IPS DF 6.9 (cell line): ENCODE measurements around the gene MRPS18B.
"Not testable (repeated sequence)": the region's sequence is repeated elsewhere in the genome, so short reads cannot be mapped to it uniquely, and the experiment has no call there.

ENCODE experiments used
- DNase-seq: peaks from one replicate; pipeline ENCODE4 v3.0.0-alpha.2; 2013; ENCODE audit warnings: low read depth, low spot score
- H3K27ac ChIP-seq: one replicate; pipeline ENCODE4 v1.5.1; 2013; ENCODE audit warnings: low read length, control low read depth
- H3K27me3 ChIP-seq: 2 replicates; pipeline ENCODE4 v1.6.1; 2013; ENCODE audit warnings: mild to moderate bottlenecking, low read length; ENCODE audit not compliant: control insufficient read depth, insufficient read depth
- H3K36me3 ChIP-seq: 2 replicates; pipeline ENCODE4 v1.6.1; 2013; ENCODE audit warnings: low read length; ENCODE audit not compliant: control insufficient read depth, insufficient read depth
- H3K4me1 ChIP-seq: 2 replicates; pipeline ENCODE4 v1.6.1; 2013; ENCODE audit warnings: low read length; ENCODE audit not compliant: control insufficient read depth, insufficient read depth
- H3K4me3 ChIP-seq: 2 replicates; pipeline ENCODE4 v1.5.1; 2013; ENCODE audit warnings: mild to moderate bottlenecking, low read length
- H3K9me3 ChIP-seq: 2 replicates; pipeline ENCODE4 v1.6.1; 2013; ENCODE audit warnings: low read length, inconsistent platforms; ENCODE audit not compliant: control insufficient read depth, insufficient read depth
- WGBS: extraction: QIAGEN DNeasy Blood & Tissue Kit; methylation state at CpG from one replicate; pipeline ENCODE4 v1.1.7; 2013; ENCODE audit warnings: mixed read lengths, missing lambda C conversion rate; ENCODE audit not compliant: insufficient read length, insufficient coverage; 5-methylcytosine and 5-hydroxymethylcytosine counted together

The MRPS18B gene

GRCh38 chr6:30589754-30590358 lies 27.8 kb upstream of the MRPS18B start:
- Histone ChIP-seq H3K9me3 (no peaks in the 10 kb centered on the region), H3K4me3 (no peak overlapping the region), H3K27ac (no peak overlapping the region), H3K36me3 (peaks cover 40% of the 10 kb centered on the region), H3K27me3 (no peaks in the 10 kb centered on the region), H3K4me1 (no peaks in the 10 kb centered on the region)
- WGBS = no CpG with 5 or more reads among the region's 15 CpGs
- DNase-seq = no peak

DNA sequence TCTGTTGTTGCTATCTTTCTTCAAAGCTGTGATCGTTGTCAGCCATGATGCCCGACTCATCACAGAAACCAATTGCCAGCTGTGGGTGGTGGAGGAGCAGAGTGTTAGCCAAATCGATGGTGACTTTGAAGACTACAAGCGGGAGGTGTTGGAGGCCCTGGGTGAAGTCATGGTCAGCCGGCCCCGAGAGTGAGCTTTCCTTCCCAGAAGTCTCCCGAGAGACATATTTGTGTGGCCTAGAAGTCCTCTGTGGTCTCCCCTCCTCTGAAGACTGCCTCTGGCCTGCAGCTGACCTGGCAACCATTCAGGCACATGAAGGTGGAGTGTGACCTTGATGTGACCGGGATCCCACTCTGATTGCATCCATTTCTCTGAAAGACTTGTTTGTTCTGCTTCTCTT lies 27.1 kb upstream of the MRPS18B start:
- Histone ChIP-seq H3K4me1 (no peaks in the 10 kb centered on the region), H3K36me3 (peaks cover 34% of the 10 kb centered on the region), H3K4me3 (no peak overlapping the region), H3K9me3 (no peaks in the 10 kb centered on the region), H3K27ac (no peak overlapping the region), H3K27me3 (no peaks in the 10 kb centered on the region)
- no CpG with 5 or more reads among the region's 8 CpGs for WGBS
- DNase-seq = no peak

- no CpG with 5 or more reads among the region's 1 CpG for WGBS
- no peaks in the 10 kb centered on the region for H3K27me3 ChIP-seq
- no peak overlapping the region for H3K27ac ChIP-seq
- H3K4me1 ChIP-seq = no peaks in the 10 kb centered on the region
- peaks cover 29% of the 10 kb centered on the region for H3K36me3 ChIP-seq
- H3K4me3 ChIP-seq = no peak overlapping the region
- H3K9me3 ChIP-seq = no peaks in the 10 kb centered on the region
- DNase-seq = no peak
These were observed 26.6 kb upstream of the MRPS18B start for GRCh38 chr6:30591008-30591407.

DNA sequence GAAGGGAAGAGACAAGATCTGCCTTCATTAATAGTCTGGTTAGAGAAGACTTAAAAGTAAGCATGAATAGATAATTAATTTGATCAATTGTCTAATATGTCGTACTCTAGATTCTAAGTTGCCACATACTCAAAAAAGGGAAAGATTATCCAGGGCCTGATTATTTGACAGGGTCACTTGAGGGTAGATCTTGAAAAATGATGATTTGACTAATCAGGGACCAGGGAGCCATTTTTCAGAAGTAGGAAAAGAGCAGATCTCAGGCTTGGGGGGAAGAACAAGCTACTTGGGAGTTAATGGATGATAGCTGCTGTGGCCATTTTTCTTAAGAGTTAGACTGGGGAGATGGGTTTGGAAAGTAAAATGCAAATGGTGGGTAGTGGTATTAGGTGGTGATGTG lies 25.4 kb upstream of the MRPS18B start:
- no peaks in the 10 kb centered on the region for H3K27me3 ChIP-seq
- no peak overlapping the region for H3K27ac ChIP-seq
- no peak for DNase-seq
- H3K9me3 ChIP-seq = no peaks in the 10 kb centered on the region
- no peaks in the 10 kb centered on the region for H3K4me1 ChIP-seq
- no peak overlapping the region for H3K4me3 ChIP-seq
- H3K36me3 ChIP-seq = peaks cover 22% of the 10 kb centered on the region
- WGBS = no CpG with 5 or more reads among the region's 1 CpG

GRCh38 chr6:30597315-30598144 lies 20.1 kb upstream of the MRPS18B start:
- H3K27me3 ChIP-seq, H3K4me3 ChIP-seq, H3K27ac ChIP-seq, H3K9me3 ChIP-seq, H3K4me1 ChIP-seq: not testable (repeated sequence)
- no CpG with 5 or more reads among the region's 15 CpGs for WGBS
- peaks cover 21% of the 10 kb centered on the region for H3K36me3 ChIP-seq
- peak; percentile 82 for DNase-seq

GRCh38 chr6:30598912-30599624 lies 18.6 kb upstream of the MRPS18B start:
- Histone ChIP-seq H3K4me1 (no peaks in the 10 kb centered on the region), H3K36me3 (peaks cover 36% of the 10 kb centered on the region), H3K9me3 (no peaks in the 10 kb centered on the region), H3K27ac (no peak overlapping the region), H3K4me3 (no peak overlapping the region), H3K27me3 (no peaks in the 10 kb centered on the region)
- no CpG with 5 or more reads among the region's 12 CpGs for WGBS
- DNase-seq = no peak

DNA sequence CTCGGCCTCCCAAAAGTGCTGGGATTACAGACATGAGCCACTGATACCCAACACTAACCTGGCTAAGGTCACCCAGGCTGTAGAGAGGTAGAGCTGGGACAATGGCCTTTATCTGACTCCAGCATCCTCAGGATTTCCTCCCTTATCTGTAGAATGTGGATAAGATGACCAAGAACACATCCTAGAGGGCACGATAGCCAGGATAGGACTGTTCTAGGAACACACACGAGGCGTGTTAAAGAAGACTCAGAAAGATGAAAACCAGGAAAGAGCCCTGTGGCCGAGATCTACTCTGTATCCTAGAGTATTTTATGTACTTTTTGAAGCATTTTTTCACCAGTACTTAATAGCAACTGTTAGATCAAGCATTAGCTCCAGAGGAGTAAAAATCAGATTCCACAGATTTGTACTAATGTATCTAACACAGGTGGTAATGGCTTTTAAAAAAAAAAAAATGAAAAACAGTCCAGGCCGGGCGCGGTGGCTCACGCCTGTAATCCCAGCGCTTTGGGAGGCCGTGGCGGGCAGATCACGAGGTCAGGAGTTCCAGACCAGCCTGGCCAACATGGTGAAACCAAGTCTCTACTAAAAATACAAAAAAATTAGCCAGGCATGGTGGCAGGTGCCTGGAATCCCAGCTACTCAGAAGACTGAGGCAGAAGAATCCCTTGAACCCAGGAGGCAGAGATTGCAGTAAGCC lies 17.9 kb upstream of the MRPS18B start:
- no peak for DNase-seq
- Histone ChIP-seq H3K27ac (no peak overlapping the region), H3K4me1 (no peaks in the 10 kb centered on the region), H3K4me3 (no peak overlapping the region), H3K9me3 (no peaks in the 10 kb centered on the region), H3K27me3 (no peaks in the 10 kb centered on the region), H3K36me3 (peaks cover 44% of the 10 kb centered on the region)
- WGBS = no CpG with 5 or more reads among the region's 13 CpGs

GRCh38 chr6:30600451-30600961 lies 17.1 kb upstream of the MRPS18B start:
- Histone ChIP-seq H3K4me3 (no peak overlapping the region), H3K27ac (no peak overlapping the region), H3K36me3 (peaks cover 49% of the 10 kb centered on the region), H3K27me3 (no peaks in the 10 kb centered on the region), H3K9me3 (no peaks in the 10 kb centered on the region), H3K4me1 (no peaks in the 10 kb centered on the region)
- DNase-seq = no peak
- no CpG with 5 or more reads among the region's 10 CpGs for WGBS

DNA sequence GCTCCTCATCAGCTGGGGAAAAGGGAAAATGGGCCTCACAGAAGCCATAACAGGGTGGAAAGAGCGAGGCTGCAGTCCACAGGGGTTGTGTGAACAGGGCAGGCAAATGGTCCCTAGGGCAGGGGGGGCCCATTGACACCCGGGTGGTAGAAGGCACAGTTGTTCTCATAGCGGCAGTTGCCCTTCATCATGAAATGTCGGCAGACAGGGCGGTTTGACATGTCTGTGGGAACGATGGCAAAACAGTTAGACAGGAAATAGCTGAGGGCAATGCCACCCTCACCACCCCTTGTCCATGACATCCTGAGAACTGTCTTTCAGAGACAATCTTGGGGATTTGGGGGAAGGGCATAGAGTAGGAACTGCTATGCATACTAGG lies 16.2 kb upstream of the MRPS18B start:
- H3K36me3 ChIP-seq = peaks cover 57% of the 10 kb centered on the region
- H3K27ac ChIP-seq = no peak overlapping the region
- no peaks in the 10 kb centered on the region for H3K4me1 ChIP-seq
- WGBS = no CpG with 5 or more reads among the region's 6 CpGs
- no peak for DNase-seq
- no peaks in the 10 kb centered on the region for H3K27me3 ChIP-seq
- H3K4me3 ChIP-seq = no peak overlapping the region; the same call in 1 of the 2 replicates
- no peaks in the 10 kb centered on the region for H3K9me3 ChIP-seq
